A204.1 (cell line): ENCODE results near the gene PTPRT.

Experiments used
- FAIRE-seq: peaks from 2 replicates; lab custom pipeline; 2012; peaks lifted over from hg19 to GRCh38; lab: Jason Lieb, UNC

PTPRT gene

GRCh38 chr20:42024653-42025052 is 1165.1 kb downstream of the PTPRT start:
- FAIRE-seq = no peak
